ENCODE measurements around the gene FBP1. TPM values are rescaled to one million over a fixed set of nuclear protein-coding genes. Genes with fewer than 3 reads are reported as not detected.

Gene FBP1
- total RNA-seq, 1 experiment from 2014 or later, result 1.9 TPM

DNA sequence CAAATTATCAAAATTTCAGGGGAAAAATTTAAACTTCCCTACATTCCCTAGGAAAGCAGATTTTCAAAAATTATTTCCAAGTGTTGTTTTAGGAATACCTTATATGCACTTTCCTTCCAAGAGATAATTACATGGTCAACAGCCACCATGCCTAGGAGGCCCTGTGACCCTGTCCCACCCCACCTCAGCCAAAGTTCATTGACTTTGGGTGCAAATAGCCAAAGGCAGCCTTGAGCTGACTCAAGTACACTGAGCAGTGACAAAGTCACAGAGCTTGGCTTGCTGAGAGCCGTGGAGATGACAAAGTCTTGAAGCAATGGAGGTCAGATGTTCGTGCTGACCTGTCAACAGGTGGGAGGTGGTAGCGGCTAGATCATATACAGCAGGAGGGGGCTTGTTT, 24.3 kb upstream of the FBP1 start:
- H3T11ph ChIP-seq (ENCODE audit: low read length), result no peak overlapping the region
- no peak overlapping the region for H3K4ac ChIP-seq (ENCODE audit: low read depth, low read length)
- H2BK120ac ChIP-seq (ENCODE audit: low read depth, low read length, poor library complexity, severe bottlenecking), result no peak overlapping the region
- no peak overlapping the region for H3K27ac Mint-ChIP-seq
- no peak overlapping the region for H3K18ac ChIP-seq (ENCODE audit: insufficient read length, low read depth, low read length)
- H2BK12ac ChIP-seq (ENCODE audit: insufficient read length, low read depth, low read length), result no peak overlapping the region
- H4K8ac ChIP-seq (replicated peaks; ENCODE audit: insufficient read length, low read depth, low read length), result no peak overlapping the region
- no peak overlapping the region for H3K14ac ChIP-seq (ENCODE audit: insufficient read depth, low read length)
- no peak overlapping the region for H4K5ac ChIP-seq (ENCODE audit: insufficient read length, low read depth, low read length)
- no peak overlapping the region for H3K4me2 ChIP-seq (ENCODE audit: insufficient read depth, insufficient read length, low read length)
- no peak overlapping the region for H2AK5ac ChIP-seq (ENCODE audit: insufficient read length, low read length)
- no peak overlapping the region for H2BK15ac ChIP-seq (ENCODE audit: low read depth, low read length)
- no peak overlapping the region for H2BK5ac ChIP-seq (ENCODE audit: insufficient read length, low read length)
- no peak for DNase-seq
- H3K79me1 ChIP-seq (ENCODE audit: insufficient read depth, low read depth, low read length, poor library complexity, severe bottlenecking), result no peaks in the 10 kb centered on the region
- no peak overlapping the region for H3K27ac ChIP-seq (ENCODE audit: insufficient read length, low read depth, low read length)
- no peaks in the 10 kb centered on the region for H3K9me3 ChIP-seq (ENCODE audit: control insufficient read depth, low read depth, low read length)
- H4K20me1 ChIP-seq (ENCODE audit: control insufficient read depth, insufficient read depth, insufficient read length), result no peaks in the 10 kb centered on the region
- H3K79me2 ChIP-seq (ENCODE audit: insufficient read depth, low read length), result no peaks in the 10 kb centered on the region
- no peak overlapping the region for H2BK20ac ChIP-seq (ENCODE audit: low read depth, low read length, poor library complexity, severe bottlenecking)
- peaks cover 3% of the 10 kb centered on the region for H3K27me3 Mint-ChIP-seq (ENCODE audit: low read depth)
- H3K4me1 Mint-ChIP-seq, result peaks cover 4 to 10% of the 10 kb centered on the region in 2 experiments
- no peaks in the 10 kb centered on the region; the same call in 1 of the 2 replicates for H3K4me1 ChIP-seq (ENCODE audit: insufficient read depth, low read length)
- WGBS (ENCODE audit: extremely low coverage, insufficient read length, low lambda C conversion rate), result no CpG with 5 or more reads among the region's 3 CpGs
- no peak overlapping the region for H3K56ac ChIP-seq (ENCODE audit: insufficient read length, low read depth, low read length)
- no peak overlapping the region for H3K9ac ChIP-seq (ENCODE audit: extremely low read depth, insufficient read length, low read length)
- no peak overlapping the region for H4K91ac ChIP-seq (ENCODE audit: insufficient read length, low read depth, low read length)
- TF ChIP-seq, protein P1, sequence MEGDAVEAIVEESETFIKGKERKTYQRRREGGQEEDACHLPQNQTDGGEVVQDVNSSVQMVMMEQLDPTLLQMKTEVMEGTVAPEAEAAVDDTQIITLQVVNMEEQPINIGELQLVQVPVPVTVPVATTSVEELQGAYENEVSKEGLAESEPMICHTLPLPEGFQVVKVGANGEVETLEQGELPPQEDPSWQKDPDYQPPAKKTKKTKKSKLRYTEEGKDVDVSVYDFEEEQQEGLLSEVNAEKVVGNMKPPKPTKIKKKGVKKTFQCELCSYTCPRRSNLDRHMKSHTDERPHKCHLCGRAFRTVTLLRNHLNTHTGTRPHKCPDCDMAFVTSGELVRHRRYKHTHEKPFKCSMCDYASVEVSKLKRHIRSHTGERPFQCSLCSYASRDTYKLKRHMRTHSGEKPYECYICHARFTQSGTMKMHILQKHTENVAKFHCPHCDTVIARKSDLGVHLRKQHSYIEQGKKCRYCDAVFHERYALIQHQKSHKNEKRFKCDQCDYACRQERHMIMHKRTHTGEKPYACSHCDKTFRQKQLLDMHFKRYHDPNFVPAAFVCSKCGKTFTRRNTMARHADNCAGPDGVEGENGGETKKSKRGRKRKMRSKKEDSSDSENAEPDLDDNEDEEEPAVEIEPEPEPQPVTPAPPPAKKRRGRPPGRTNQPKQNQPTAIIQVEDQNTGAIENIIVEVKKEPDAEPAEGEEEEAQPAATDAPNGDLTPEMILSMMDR (conservative IDR thresholded peaks at IDR 0.05), result no peak
- H3K23ac ChIP-seq (ENCODE audit: insufficient read length, low read depth, low read length), result no peak overlapping the region
- H2AFZ ChIP-seq (ENCODE audit: low read length), result no peak overlapping the region
- no peak overlapping the region for H3K4me3 Mint-ChIP-seq
- H3K27me3 ChIP-seq (ENCODE audit: insufficient read depth, low read length), result no peaks in the 10 kb centered on the region; the same call in 1 of the 2 replicates
- H3K9me3 Mint-ChIP-seq, result peaks cover 0 to 3% of the 10 kb centered on the region in 2 experiments; a peak in 1 of 5 replicates
- no peaks in the 10 kb centered on the region for H3K23me2 ChIP-seq (ENCODE audit: insufficient read length, low read depth, low read length, poor library complexity, severe bottlenecking)
- no peaks in the 10 kb centered on the region for H3K36me3 Mint-ChIP-seq (ENCODE audit: insufficient read depth in 1 of 3, low read depth in 3 of 3)

Measured in H9 (cell line).